IPS-20b (cell line): ENCODE data around the gene ACP4.

Source experiments
- H3K27ac ChIP-seq: one replicate; pipeline ENCODE4 v1.5.1; 2013; ENCODE audit warnings: low read length
- H3K27me3 ChIP-seq: 2 replicates; pipeline ENCODE4 v1.6.1; 2013; ENCODE audit warnings: mild to moderate bottlenecking, low read length, inconsistent platforms; ENCODE audit not compliant: insufficient read depth
- H3K36me3 ChIP-seq: 2 replicates; pipeline ENCODE4 v1.6.1; 2013; ENCODE audit warnings: low read depth, mild to moderate bottlenecking, inconsistent platforms, low read length, moderate library complexity; ENCODE audit not compliant: insufficient read depth
- H3K4me1 ChIP-seq: 2 replicates; pipeline ENCODE4 v1.6.1; 2013; ENCODE audit warnings: mild to moderate bottlenecking, control low read depth, inconsistent platforms, low read length, moderate library complexity; ENCODE audit not compliant: insufficient read depth
- H3K4me3 ChIP-seq: 2 replicates; pipeline ENCODE4 v1.5.1; 2013; ENCODE audit warnings: mild to moderate bottlenecking, low read length, inconsistent platforms
- H3K9ac ChIP-seq: 2 replicates; pipeline ENCODE4 v1.6.1; 2013; ENCODE audit warnings: low read depth, mild to moderate bottlenecking, inconsistent platforms, low read length, moderate library complexity
- H3K9me3 ChIP-seq: 2 replicates; pipeline ENCODE4 v1.6.1; 2013; ENCODE audit warnings: mild to moderate bottlenecking, low read depth, low read length, inconsistent platforms; ENCODE audit not compliant: insufficient read depth

ACP4 gene

GRCh38 chr19:50827476-50827875 lies 37.3 kb downstream of the ACP4 start:
- Histone ChIP-seq H3K9ac (no peak overlapping the region), H3K4me1 (no peaks in the 10 kb centered on the region), H3K27me3 (peaks cover 4% of the 10 kb centered on the region), H3K27ac (no peak overlapping the region), H3K36me3 (no peaks in the 10 kb centered on the region), H3K4me3 (no peak overlapping the region), H3K9me3 (peaks cover 4% of the 10 kb centered on the region)

GRCh38 chr19:50829801-50830200 lies 39.6 kb downstream of the ACP4 start:
- Histone ChIP-seq H3K4me1 (no peaks in the 10 kb centered on the region), H3K36me3 (no peaks in the 10 kb centered on the region), H3K9me3 (peaks cover 4% of the 10 kb centered on the region; the same call in 1 of the 2 replicates), H3K4me3 (no peak overlapping the region), H3K9ac (no peak overlapping the region), H3K27ac (no peak overlapping the region), H3K27me3 (peaks cover 12% of the 10 kb centered on the region)

- peaks cover under 1% of the 10 kb centered on the region; the same call in 1 of the 2 replicates for H3K9me3 ChIP-seq
- H3K27me3 ChIP-seq = peaks cover 19% of the 10 kb centered on the region
- H3K27ac ChIP-seq = no peak overlapping the region
Observed at GRCh38 chr19:50830266-50831025, 40.2 kb downstream of the ACP4 start.

GRCh38 chr19:50831026-50831396 lies 40.8 kb downstream of the ACP4 start:
- Histone ChIP-seq H3K4me3 (no peak overlapping the region), H3K9ac (no peak overlapping the region), H3K36me3 (no peaks in the 10 kb centered on the region), H3K27ac (no peak overlapping the region), H3K27me3 (peaks cover 23% of the 10 kb centered on the region), H3K9me3 (no peaks in the 10 kb centered on the region; the same call in 1 of the 2 replicates), H3K4me1 (no peaks in the 10 kb centered on the region)

More at GRCh38 chr19:50830266-50831025, 40.2 kb downstream of the ACP4 start:
- H3K4me1 ChIP-seq = no peaks in the 10 kb centered on the region
- H3K9ac ChIP-seq = no peak overlapping the region
- no peaks in the 10 kb centered on the region for H3K36me3 ChIP-seq
- H3K4me3 ChIP-seq = no peak overlapping the region

- Histone ChIP-seq H3K27ac (no peak overlapping the region), H3K4me3 (no peak overlapping the region), H3K36me3 (no peaks in the 10 kb centered on the region), H3K9me3 (no peaks in the 10 kb centered on the region; the same call in 1 of the 2 replicates), H3K27me3 (peaks cover 39% of the 10 kb centered on the region), H3K4me1 (no peaks in the 10 kb centered on the region; the same call in 1 of the 2 replicates), H3K9ac (no peak overlapping the region)
Observed at GRCh38 chr19:50832666-50833065, 42.5 kb downstream of the ACP4 start.

- Histone ChIP-seq H3K9ac (no peak within 1 kb of the TSS), H3K9me3 (no peaks in the 10 kb centered on the region; the same call in 1 of the 2 replicates), H3K36me3 (no peaks in the 10 kb centered on the region), H3K27ac (no peak within 1 kb of the TSS), H3K27me3 (peaks cover 40% of the 10 kb centered on the region), H3K4me1 (no peaks in the 10 kb centered on the region; the same call in 1 of the 2 replicates), H3K4me3 (no peak within 1 kb of the TSS)
Observed at GRCh38 chr19:50833117-50833801, 43.0 kb downstream of the ACP4 start, which contains the start of gene KLK15. Gene KLK15 (minus strand): TSS chr19:50833574. CDS start chr19:50831492, 2,082 bp downstream.

- H3K27me3 ChIP-seq = peaks cover 40% of the 10 kb centered on the region
- H3K9ac ChIP-seq = no peak overlapping the region
- H3K4me1 ChIP-seq = no peaks in the 10 kb centered on the region; the same call in 1 of the 2 replicates
- H3K4me3 ChIP-seq = no peak overlapping the region
- H3K27ac ChIP-seq = no peak overlapping the region
- no peaks in the 10 kb centered on the region; the same call in 1 of the 2 replicates for H3K9me3 ChIP-seq
- no peaks in the 10 kb centered on the region for H3K36me3 ChIP-seq
Observed at GRCh38 chr19:50833802-50834167, 43.6 kb downstream of the ACP4 start.

- Histone ChIP-seq H3K4me1 (no peaks in the 10 kb centered on the region; the same call in 1 of the 2 replicates), H3K27ac (no peak overlapping the region), H3K9ac (peak overlapping the region; percentile 58; the same call in 1 of the 2 replicates)
Observed at GRCh38 chr19:50835103-50835784, 45.0 kb downstream of the ACP4 start.

GRCh38 chr19:50835785-50836542 lies 45.7 kb downstream of the ACP4 start:
- H3K9ac ChIP-seq = peak overlapping the region; percentile 58; the same call in 1 of the 2 replicates
- H3K4me1 ChIP-seq = no peaks in the 10 kb centered on the region; the same call in 1 of the 2 replicates
- no peaks in the 10 kb centered on the region for H3K36me3 ChIP-seq
- H3K27me3 ChIP-seq = peaks cover 43% of the 10 kb centered on the region
- H3K4me3 ChIP-seq = peak overlapping the region; percentile 75
- H3K27ac ChIP-seq = no peak overlapping the region
- H3K9me3 ChIP-seq = no peaks in the 10 kb centered on the region; the same call in 1 of the 2 replicates

More at GRCh38 chr19:50835103-50835784, 45.0 kb downstream of the ACP4 start:
- H3K36me3 ChIP-seq = no peaks in the 10 kb centered on the region
- H3K9me3 ChIP-seq = no peaks in the 10 kb centered on the region; the same call in 1 of the 2 replicates
- H3K4me3 ChIP-seq = peak overlapping the region; percentile 75; the same call in 1 of the 2 replicates
- H3K27me3 ChIP-seq = peaks cover 40% of the 10 kb centered on the region

GRCh38 chr19:50836543-50837195 lies 46.5 kb downstream of the ACP4 start:
- Histone ChIP-seq H3K27ac (no peak overlapping the region), H3K27me3 (peaks cover 48% of the 10 kb centered on the region), H3K4me3 (peak overlapping the region; percentile 75; the same call in 1 of the 2 replicates), H3K4me1 (no peaks in the 10 kb centered on the region; the same call in 1 of the 2 replicates), H3K9ac (peak overlapping the region; percentile 58; the same call in 1 of the 2 replicates), H3K9me3 (no peaks in the 10 kb centered on the region; the same call in 1 of the 2 replicates), H3K36me3 (no peaks in the 10 kb centered on the region)
